SJSA1 (cell line): ENCODE measurements around the gene CROCC2. TPM values are rescaled to one million over a fixed set of nuclear protein-coding genes. Genes with fewer than 3 reads are reported as not detected.

Experiments
- DNase-seq, 2 experiments: peaks; one replicate each; pipeline ENCODE4 v3.0.0-alpha.2; 2015 to 2020; ENCODE audit warnings: low spot score in 2 of 2, low read depth in 1 of 2
- H3K27ac ChIP-seq: fragments of 250-450 bp; sonication (Bioruptor Pico); 2 replicates; pipeline ENCODE4 v1.5.1; 2020; ENCODE audit warnings: mild to moderate bottlenecking, moderate library complexity
- H3K27me3 ChIP-seq: fragments of 250-450 bp; sonication (Bioruptor Pico); replicated peaks from 2 replicates; pipeline ENCODE4 v1.5.1; 2020; ENCODE audit warnings: mild to moderate bottlenecking, moderate library complexity
- H3K36me3 ChIP-seq: fragments of 250-450 bp; sonication (Bioruptor Pico); 2 replicates; pipeline ENCODE4 v1.5.1; 2020; ENCODE audit warnings: mild to moderate bottlenecking
- H3K4me1 ChIP-seq: fragments of 250-450 bp; sonication (Bioruptor Pico); replicated peaks from 2 replicates; pipeline ENCODE4 v1.6.1; 2021; ENCODE audit warnings: mild to moderate bottlenecking
- H3K4me3 ChIP-seq: fragments of 250-450 bp; sonication (Bioruptor Pico); 2 replicates; pipeline ENCODE4 v1.5.1; 2020; ENCODE audit warnings: mild to moderate bottlenecking
- H3K9me3 ChIP-seq: fragments of 250-450 bp; sonication (Bioruptor Pico); replicated peaks from 2 replicates; pipeline ENCODE4 v1.5.1; 2020; ENCODE audit warnings: mild to moderate bottlenecking
- total RNA-seq: library from RNA; depleted of rRNA; stranded (reverse); fragments of >200 nt; shearing (Covaris generic); gene quantifications from 2 replicates; pipeline ENCODE4 v1.2.3, GENCODE V29; 2014

Gene CROCC2
- total RNA-seq, 1 experiment from 2014 or later, result not detected

GRCh38 chr2:240989451-240990265, 83.5 kb downstream of the CROCC2 start:
- peaks cover 49% of the 10 kb centered on the region for H3K4me1 ChIP-seq
- no peak overlapping the region for H3K4me3 ChIP-seq
- DNase-seq, result peak; percentile 55 to 80
- H3K27ac ChIP-seq, result no peak overlapping the region
- H3K27me3 ChIP-seq, result no peaks in the 10 kb centered on the region
- no peaks in the 10 kb centered on the region; the same call in 1 of the 2 replicates for H3K9me3 ChIP-seq
- H3K36me3 ChIP-seq, result no peaks in the 10 kb centered on the region

- no peaks in the 10 kb centered on the region for H3K36me3 ChIP-seq
- H3K4me3 ChIP-seq, result no peak overlapping the region
- DNase-seq, result no peak
- H3K9me3 ChIP-seq, result no peaks in the 10 kb centered on the region; the same call in 1 of the 2 replicates
- no peaks in the 10 kb centered on the region for H3K27me3 ChIP-seq
- peaks cover 49% of the 10 kb centered on the region for H3K4me1 ChIP-seq
- H3K27ac ChIP-seq, result no peak overlapping the region
These were observed 84.1 kb downstream of the CROCC2 start for GRCh38 chr2:240990266-240990529.

GRCh38 chr2:240990726-240991377, 84.7 kb downstream of the CROCC2 start:
- no peaks in the 10 kb centered on the region for H3K36me3 ChIP-seq
- H3K27me3 ChIP-seq, result no peaks in the 10 kb centered on the region
- no peak overlapping the region for H3K4me3 ChIP-seq
- no peak overlapping the region; the same call in 1 of the 2 replicates for H3K27ac ChIP-seq
- no peaks in the 10 kb centered on the region; the same call in 1 of the 2 replicates for H3K9me3 ChIP-seq
- H3K4me1 ChIP-seq, result peaks cover 49% of the 10 kb centered on the region
- no peak for DNase-seq

- peak; percentile 85 to 98 for DNase-seq
- peaks cover 47% of the 10 kb centered on the region for H3K4me1 ChIP-seq
- H3K36me3 ChIP-seq, result no peaks in the 10 kb centered on the region
- peak overlapping the region; percentile 49 for H3K27ac ChIP-seq
- no peaks in the 10 kb centered on the region for H3K27me3 ChIP-seq
- H3K9me3 ChIP-seq, result no peaks in the 10 kb centered on the region; the same call in 1 of the 2 replicates
- no peak overlapping the region for H3K4me3 ChIP-seq
These were observed 85.5 kb downstream of the CROCC2 start for GRCh38 chr2:240991378-240992263.

- H3K27me3 ChIP-seq, result no peaks in the 10 kb centered on the region
- peak in 1 of 2 experiments; percentile 37 for DNase-seq
- peaks cover 39% of the 10 kb centered on the region for H3K4me1 ChIP-seq
- peak overlapping the region; percentile 2; the same call in 1 of the 2 replicates for H3K27ac ChIP-seq
- no peaks in the 10 kb centered on the region for H3K36me3 ChIP-seq
- H3K4me3 ChIP-seq, result no peak overlapping the region
- no peaks in the 10 kb centered on the region; the same call in 1 of the 2 replicates for H3K9me3 ChIP-seq
These were observed 86.6 kb downstream of the CROCC2 start for GRCh38 chr2:240992572-240993291.

- Histone ChIP-seq H3K4me3 (no peak overlapping the region), H3K9me3 (no peaks in the 10 kb centered on the region; the same call in 1 of the 2 replicates), H3K4me1 (peaks cover 40% of the 10 kb centered on the region), H3K27ac (no peak overlapping the region), H3K27me3 (no peaks in the 10 kb centered on the region), H3K36me3 (no peaks in the 10 kb centered on the region; the same call in 1 of the 2 replicates)
- DNase-seq, result peak in 1 of 2 experiments; percentile 39
These were observed 87.5 kb downstream of the CROCC2 start for GRCh38 chr2:240993446-240994170.

- peak in 1 of 2 experiments; percentile 38 for DNase-seq
- Histone ChIP-seq H3K4me3 (no peak overlapping the region), H3K27ac (no peak overlapping the region), H3K27me3 (no peaks in the 10 kb centered on the region), H3K9me3 (no peaks in the 10 kb centered on the region; the same call in 1 of the 2 replicates), H3K36me3 (peaks cover 3% of the 10 kb centered on the region; the same call in 1 of the 2 replicates), H3K4me1 (peaks cover 46% of the 10 kb centered on the region)
These were observed 88.2 kb downstream of the CROCC2 start for GRCh38 chr2:240994171-240994896.

GRCh38 chr2:240995041-240996021, 89.2 kb downstream of the CROCC2 start:
- H3K9me3 ChIP-seq, result no peaks in the 10 kb centered on the region; the same call in 1 of the 2 replicates
- H3K4me1 ChIP-seq, result peaks cover 48% of the 10 kb centered on the region
- no peaks in the 10 kb centered on the region for H3K27me3 ChIP-seq
- DNase-seq, result peak in 1 of 2 experiments; percentile 32
- H3K36me3 ChIP-seq, result peaks cover 12% of the 10 kb centered on the region
- H3K4me3 ChIP-seq, result no peak overlapping the region
- no peak overlapping the region for H3K27ac ChIP-seq

- no peak overlapping the region for H3K27ac ChIP-seq
- DNase-seq, result peak in 1 of 2 experiments; percentile 40
- no peaks in the 10 kb centered on the region for H3K9me3 ChIP-seq
- H3K27me3 ChIP-seq, result no peaks in the 10 kb centered on the region
- H3K36me3 ChIP-seq, result peaks cover 21% of the 10 kb centered on the region
- H3K4me3 ChIP-seq, result no peak overlapping the region
- peaks cover 41% of the 10 kb centered on the region for H3K4me1 ChIP-seq
These were observed 90.2 kb downstream of the CROCC2 start for GRCh38 chr2:240996161-240996833.

GRCh38 chr2:240996834-240997140, 90.7 kb downstream of the CROCC2 start:
- Histone ChIP-seq H3K9me3 (no peaks in the 10 kb centered on the region), H3K4me1 (peaks cover 36% of the 10 kb centered on the region), H3K27ac (no peak overlapping the region), H3K36me3 (peaks cover 26% of the 10 kb centered on the region), H3K27me3 (no peaks in the 10 kb centered on the region), H3K4me3 (no peak overlapping the region)
- peak in 1 of 2 experiments; percentile 38 for DNase-seq
